ENCODE measurements around the gene PSMB10. TPM values are rescaled to one million over a fixed set of nuclear protein-coding genes. Genes with fewer than 3 reads are reported as not detected.

PSMB10 gene
- total RNA-seq (ENCODE audit: low replicate concordance): 51.9 and 68.8 TPM in 2 replicates
- long read RNA-seq, transcript PSMB10-201 (8 exons, 1,218 nt): major isoform, 24 of 31 reads
- long read RNA-seq, partial matches to known transcripts: 0 of 31 reads
- long read RNA-seq, other reads (novel, unspliced or antisense): 6 of 31 reads

DNA sequence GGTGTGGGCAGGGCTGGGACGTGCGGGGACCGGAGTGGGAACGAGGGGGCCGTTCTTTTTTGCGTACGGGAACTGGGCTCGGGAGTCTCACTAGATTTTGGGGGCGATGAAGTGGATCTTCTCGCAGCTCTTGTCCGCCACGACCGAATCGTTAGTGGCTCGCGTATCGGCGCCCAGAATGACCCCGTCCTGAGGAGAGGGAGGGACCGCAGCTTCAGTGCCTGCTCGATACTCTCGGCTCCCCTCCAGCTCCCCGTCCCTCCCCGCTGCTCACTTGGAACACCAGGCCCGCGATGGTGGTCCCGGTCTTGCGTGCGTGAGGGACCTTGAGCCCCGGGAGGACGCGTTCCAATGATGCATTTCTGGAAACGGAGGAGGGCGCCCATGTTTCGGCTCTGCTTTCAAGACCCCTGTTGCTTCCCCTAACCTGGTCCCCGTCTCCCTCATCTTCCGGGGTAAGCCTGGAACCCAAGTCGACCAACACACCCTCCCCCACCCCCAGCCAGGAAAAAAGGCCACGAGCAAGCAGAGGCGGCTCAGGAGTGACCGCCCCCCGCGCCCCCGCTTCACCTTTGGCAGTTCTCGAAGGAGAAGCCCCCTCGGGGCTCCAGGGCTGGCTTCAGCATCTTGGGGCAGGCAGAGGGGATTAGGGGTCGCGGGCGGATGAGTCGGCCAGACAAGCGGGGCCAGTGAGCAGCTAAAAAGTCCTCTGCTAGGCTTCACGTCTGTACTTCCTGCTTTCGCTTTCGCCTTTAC is at the start of gene PSMB10:
PSMB10 (minus strand) TSS at position 727 of the 756 bp plus-strand sequence; CDS start at position 626, 101 bp downstream.
- Mint-ChIP-seq H3K36me3 (peaks cover 3% of the 10 kb centered on the region), H3K4me3 (peak within 1 kb of the TSS; percentile 100), H3K4me1 (ENCODE audit: unreplicated experiment) (peaks cover 17% of the 10 kb centered on the region), H3K9me3 (no peaks in the 10 kb centered on the region), H3K27ac (peak within 1 kb of the TSS; percentile 99), H3K27me3 (peaks cover 2% of the 10 kb centered on the region)
- DNase-seq (ENCODE audit: extremely low spot score, unreplicated experiment): no peak
- TF ChIP-seq, protein P1, sequence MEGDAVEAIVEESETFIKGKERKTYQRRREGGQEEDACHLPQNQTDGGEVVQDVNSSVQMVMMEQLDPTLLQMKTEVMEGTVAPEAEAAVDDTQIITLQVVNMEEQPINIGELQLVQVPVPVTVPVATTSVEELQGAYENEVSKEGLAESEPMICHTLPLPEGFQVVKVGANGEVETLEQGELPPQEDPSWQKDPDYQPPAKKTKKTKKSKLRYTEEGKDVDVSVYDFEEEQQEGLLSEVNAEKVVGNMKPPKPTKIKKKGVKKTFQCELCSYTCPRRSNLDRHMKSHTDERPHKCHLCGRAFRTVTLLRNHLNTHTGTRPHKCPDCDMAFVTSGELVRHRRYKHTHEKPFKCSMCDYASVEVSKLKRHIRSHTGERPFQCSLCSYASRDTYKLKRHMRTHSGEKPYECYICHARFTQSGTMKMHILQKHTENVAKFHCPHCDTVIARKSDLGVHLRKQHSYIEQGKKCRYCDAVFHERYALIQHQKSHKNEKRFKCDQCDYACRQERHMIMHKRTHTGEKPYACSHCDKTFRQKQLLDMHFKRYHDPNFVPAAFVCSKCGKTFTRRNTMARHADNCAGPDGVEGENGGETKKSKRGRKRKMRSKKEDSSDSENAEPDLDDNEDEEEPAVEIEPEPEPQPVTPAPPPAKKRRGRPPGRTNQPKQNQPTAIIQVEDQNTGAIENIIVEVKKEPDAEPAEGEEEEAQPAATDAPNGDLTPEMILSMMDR (conservative IDR thresholded peaks at IDR 0.05): no peak

- peaks cover 4% of the 10 kb centered on the region for H3K27me3 Mint-ChIP-seq
- no peak for DNase-seq (ENCODE audit: extremely low spot score, unreplicated experiment)
- H3K36me3 Mint-ChIP-seq: no peaks in the 10 kb centered on the region
- no peak overlapping the region for H3K4me3 Mint-ChIP-seq
- H3K9me3 Mint-ChIP-seq: no peaks in the 10 kb centered on the region
- no peak overlapping the region for H3K27ac Mint-ChIP-seq
- peaks cover 4% of the 10 kb centered on the region for H3K4me1 Mint-ChIP-seq (ENCODE audit: unreplicated experiment)
- TF ChIP-seq, protein P1 (conservative IDR thresholded peaks at IDR 0.05): no peak
Measured at GRCh38 chr16:67982011-67982696, 45.5 kb upstream of the PSMB10 start.

DNA sequence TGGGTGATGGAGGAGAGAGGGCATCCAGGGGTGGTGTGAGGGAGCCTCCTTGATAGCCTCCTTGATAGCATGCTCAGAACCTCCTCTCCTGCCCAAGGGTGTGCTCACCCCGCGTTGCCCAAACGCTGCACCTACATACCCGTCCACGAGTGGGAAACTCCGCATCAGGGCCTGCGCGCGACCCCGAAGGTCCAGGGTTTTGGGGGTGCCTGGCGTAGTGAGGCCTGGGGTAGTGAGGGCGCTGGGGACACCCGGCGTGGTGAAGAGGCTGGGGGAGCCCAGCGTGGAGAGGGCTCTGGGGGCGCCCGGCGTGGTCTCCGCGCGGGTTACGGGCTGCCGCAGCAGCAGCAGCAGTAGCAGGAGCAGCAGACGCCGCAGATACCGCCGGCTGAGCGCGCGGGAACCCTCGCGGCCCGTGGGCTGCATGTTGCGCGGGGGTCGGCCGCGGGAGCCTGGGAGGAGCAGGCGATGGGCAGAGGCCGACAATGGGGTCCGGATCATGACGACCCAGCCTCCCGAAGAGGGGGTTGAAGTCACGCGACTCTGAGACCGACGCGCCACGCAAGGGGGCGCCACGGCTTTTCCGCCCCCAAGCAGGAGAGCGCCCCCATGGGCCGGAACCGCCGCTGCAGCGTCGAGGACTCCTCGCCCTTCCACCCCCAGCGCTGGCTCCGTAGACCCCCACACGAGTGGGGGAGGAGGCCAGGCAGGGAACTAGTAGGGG is 43.5 kb upstream of the PSMB10 start, which contains the start of gene DPEP3:
DPEP3 (minus strand) TSS at position 545 of the 724 bp plus-strand sequence; CDS start at position 426, 119 bp downstream.
- H3K4me3 Mint-ChIP-seq: no peak within 1 kb of the TSS
- peaks cover 10% of the 10 kb centered on the region for H3K27me3 Mint-ChIP-seq
- peaks cover 4% of the 10 kb centered on the region for H3K4me1 Mint-ChIP-seq (ENCODE audit: unreplicated experiment)
- no peak within 1 kb of the TSS for H3K27ac Mint-ChIP-seq
- DNase-seq (ENCODE audit: extremely low spot score, unreplicated experiment): no peak
- TF ChIP-seq, protein P1 (conservative IDR thresholded peaks at IDR 0.05): no peak
- no peaks in the 10 kb centered on the region for H3K9me3 Mint-ChIP-seq
- no peaks in the 10 kb centered on the region for H3K36me3 Mint-ChIP-seq

DNA sequence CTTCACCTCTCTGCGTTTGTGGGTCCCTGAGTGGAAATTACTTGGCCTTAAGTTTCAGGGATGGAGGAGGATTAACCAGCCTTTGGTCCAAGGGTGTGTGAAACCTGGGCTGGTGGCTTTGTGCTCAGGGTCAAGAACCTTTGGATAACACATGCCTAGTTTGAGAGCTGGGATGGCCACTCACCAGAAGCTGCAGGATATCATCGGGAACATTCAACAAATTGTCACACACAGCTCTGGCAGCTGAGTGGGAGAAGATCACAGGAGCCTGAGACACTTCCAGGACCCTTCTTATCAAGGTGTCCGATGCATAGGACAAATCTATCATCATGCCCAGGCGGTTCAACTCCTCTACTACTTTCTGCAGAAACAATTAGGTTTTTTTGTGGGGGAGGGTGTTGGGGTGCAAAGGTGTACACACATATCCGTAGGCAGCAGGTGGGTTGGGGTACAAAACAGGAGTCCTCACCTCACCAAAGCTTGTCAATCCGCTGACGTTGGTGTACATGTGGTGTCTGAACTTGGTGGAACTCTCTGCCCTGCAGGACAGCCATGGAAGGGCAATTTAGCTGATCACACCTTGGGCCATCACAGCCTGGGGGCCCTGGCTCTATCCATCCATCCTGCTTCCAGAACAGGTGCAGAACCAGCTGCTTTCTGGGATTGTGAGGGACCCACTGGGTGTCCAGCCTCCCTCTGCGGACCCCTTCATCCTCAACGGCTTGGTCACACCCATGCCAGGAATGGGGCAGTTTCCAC is 41.0 kb upstream of the PSMB10 start:
- H3K4me3 Mint-ChIP-seq: no peak overlapping the region
- H3K4me1 Mint-ChIP-seq (ENCODE audit: unreplicated experiment): no peaks in the 10 kb centered on the region
- no peak for DNase-seq (ENCODE audit: extremely low spot score, unreplicated experiment)
- TF ChIP-seq, protein P1 (conservative IDR thresholded peaks at IDR 0.05): no peak
- H3K27me3 Mint-ChIP-seq: peaks cover 10% of the 10 kb centered on the region
- H3K27ac Mint-ChIP-seq: no peak overlapping the region
- H3K9me3 Mint-ChIP-seq: no peaks in the 10 kb centered on the region
- no peaks in the 10 kb centered on the region for H3K36me3 Mint-ChIP-seq

DNA sequence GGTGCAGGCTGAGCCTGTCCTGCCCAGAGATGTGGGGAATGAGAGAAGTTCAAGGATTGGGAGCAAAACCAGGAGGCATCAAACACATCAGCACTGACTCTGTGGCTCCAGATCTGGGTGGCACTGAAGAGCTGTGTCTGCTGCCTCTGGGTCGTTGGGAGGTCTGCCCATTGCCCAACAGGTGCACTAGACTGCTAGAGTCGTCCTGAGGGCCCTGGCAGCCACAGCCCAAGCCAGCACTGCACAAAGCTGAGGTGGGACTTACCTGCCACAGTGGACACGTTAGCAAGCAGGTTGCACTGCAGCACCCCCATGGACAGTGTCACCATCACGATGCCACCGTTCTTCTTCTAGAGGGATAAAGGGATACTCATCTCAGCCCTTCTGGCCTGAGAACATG is 40.4 kb upstream of the PSMB10 start:
- peaks cover 10% of the 10 kb centered on the region for H3K27me3 Mint-ChIP-seq
- no peaks in the 10 kb centered on the region for H3K36me3 Mint-ChIP-seq
- TF ChIP-seq, protein P1 (conservative IDR thresholded peaks at IDR 0.05): no peak
- no peak for DNase-seq (ENCODE audit: extremely low spot score, unreplicated experiment)
- H3K4me3 Mint-ChIP-seq: no peak overlapping the region
- no peaks in the 10 kb centered on the region for H3K9me3 Mint-ChIP-seq
- no peaks in the 10 kb centered on the region for H3K4me1 Mint-ChIP-seq (ENCODE audit: unreplicated experiment)
- no peak overlapping the region for H3K27ac Mint-ChIP-seq
